IMR-90 (cell line): ENCODE measurements around the gene FBXW8. TPM values are rescaled to one million over a fixed set of nuclear protein-coding genes. Genes with fewer than 3 reads are reported as not detected.

ENCODE experiments used
- ATAC-seq: fragments of 200-7000 bp; cut with Tn5 transposase; 2 replicates; pipeline ENCODE4 v1.9.1; 2020; ENCODE audit warnings: low read depth, mild to moderate bottlenecking, moderate library complexity
- BruUV-seq: library from RNA; stranded (reverse); fragments of 400-500 nt; replicated peaks from 2 replicates; lab custom pipeline; 2021; lab: Mats Ljungman, UMichigan
- CTCF ChIA-PET: fragments of 300-600 bp; formaldehyde crosslinking; extraction: SDS; loops from one replicate; lab custom pipeline; 2021; ENCODE audit warnings: antibody characterized with exemption; lab: Yijun Ruan, JAX
- POLR2A ChIA-PET: fragments of 300-600 bp; sonication (Branson Sonifier 250); formaldehyde crosslinking; loops from one replicate; lab custom pipeline; 2022; ENCODE audit warnings: antibody characterized with exemption; ENCODE audit not compliant: unreplicated experiment; lab: Charles Lee
- DNase-seq: peaks from one replicate; pipeline ENCODE4 v3.0.0; 2013
- H2AFZ ChIP-seq: replicated peaks from 2 replicates; pipeline ENCODE3; 2013; ENCODE audit warnings: low read length, mild to moderate bottlenecking; ENCODE audit not compliant: poor library complexity
- H2AK5ac ChIP-seq: 2 replicates; pipeline ENCODE4 v1.6.1; 2013; ENCODE audit warnings: low read depth, low read length, inconsistent platforms
- H2AK9ac ChIP-seq: replicated peaks from 2 replicates; pipeline ENCODE3; 2013; ENCODE audit warnings: mild to moderate bottlenecking, low read depth, low read length, moderate library complexity; ENCODE audit not compliant: poor library complexity
- H2BK120ac ChIP-seq: 2 replicates; pipeline ENCODE4 v1.6.1; 2013; ENCODE audit warnings: low read depth, low read length, inconsistent platforms
- H2BK15ac ChIP-seq: 3 replicates; pipeline ENCODE4 v1.6.1; 2013; ENCODE audit warnings: low read depth, low read length, inconsistent platforms
- H2BK20ac ChIP-seq: 2 replicates; pipeline ENCODE4 v1.6.1; 2013; ENCODE audit warnings: low read depth, mild to moderate bottlenecking, inconsistent platforms, low read length, moderate library complexity
- H2BK5ac ChIP-seq: 2 replicates; pipeline ENCODE4 v1.6.1; 2013; ENCODE audit warnings: mild to moderate bottlenecking, low read depth, low read length, inconsistent platforms; ENCODE audit not compliant: poor library complexity, severe bottlenecking
- H3K14ac ChIP-seq: replicated peaks from 2 replicates; pipeline ENCODE4 v1.6.1; 2013; ENCODE audit warnings: low read depth, low read length, inconsistent platforms
- H3K18ac ChIP-seq: 2 replicates; pipeline ENCODE4 v1.6.1; 2013; ENCODE audit warnings: low read depth, low read length, control low read depth
- H3K23ac ChIP-seq: 2 replicates; pipeline ENCODE4 v1.6.1; 2013; ENCODE audit warnings: low read depth, low read length, inconsistent platforms
- H3K27ac ChIP-seq: 2 replicates; pipeline ENCODE4 v1.5.1; 2013; ENCODE audit warnings: mild to moderate bottlenecking, control low read depth, low read length; ENCODE audit not compliant: insufficient read depth
- H3K27me3 ChIP-seq: 2 replicates; pipeline ENCODE4 v1.6.1; 2013; ENCODE audit warnings: low read length; ENCODE audit not compliant: control insufficient read depth, insufficient read depth
- H3K36me3 ChIP-seq: 2 replicates; pipeline ENCODE4 v1.6.1; 2013; ENCODE audit warnings: low read length, mixed read lengths; ENCODE audit not compliant: control insufficient read depth, insufficient read depth
- H3K4ac ChIP-seq: 2 replicates; pipeline ENCODE4 v1.6.1; 2013; ENCODE audit warnings: low read depth, low read length, inconsistent platforms
- H3K4me1 ChIP-seq: 2 replicates; pipeline ENCODE4 v1.6.1; 2013; ENCODE audit warnings: low read length, mixed read lengths; ENCODE audit not compliant: control insufficient read depth, insufficient read depth
- H3K4me2 ChIP-seq: 2 replicates; pipeline ENCODE4 v1.6.1; 2013; ENCODE audit warnings: low read depth, mild to moderate bottlenecking, control low read depth, low read length, moderate library complexity
- H3K4me3 ChIP-seq: 2 replicates; pipeline ENCODE4 v1.5.1; 2013; ENCODE audit warnings: low read depth, mild to moderate bottlenecking, control low read depth, low read length, moderate library complexity; ENCODE audit not compliant: insufficient read depth
- H3K56ac ChIP-seq: 2 replicates; pipeline ENCODE4 v1.6.1; 2013; ENCODE audit warnings: low read length, inconsistent platforms; ENCODE audit not compliant: insufficient read depth; ENCODE audit errors: extremely low read depth
- H3K79me1 ChIP-seq, 2 experiments: 2 replicates each; pipeline ENCODE4 v1.6.1; 2013; ENCODE audit warnings: low read length in 2 of 2, inconsistent platforms in 1 of 2, low read depth in 1 of 2
- H3K9ac ChIP-seq: 2 replicates; pipeline ENCODE4 v1.6.1; 2013; ENCODE audit warnings: low read depth, low read length, control low read depth
- H3K9me1 ChIP-seq: 2 replicates; pipeline ENCODE4 v1.6.1; 2013; ENCODE audit warnings: low read length, inconsistent platforms; ENCODE audit not compliant: insufficient read depth
- H3K9me3 ChIP-seq: 2 replicates; pipeline ENCODE4 v1.6.1; 2013; ENCODE audit warnings: low read length; ENCODE audit not compliant: control insufficient read depth, insufficient read depth
- H4K20me1 ChIP-seq: 2 replicates; pipeline ENCODE4 v1.6.1; 2013; ENCODE audit warnings: low read length, inconsistent platforms; ENCODE audit not compliant: insufficient read depth
- H4K5ac ChIP-seq: 2 replicates; pipeline ENCODE4 v1.6.1; 2013; ENCODE audit warnings: mild to moderate bottlenecking, low read depth, low read length, control low read depth
- H4K8ac ChIP-seq, 2 experiments: 2 replicates each; pipeline ENCODE4 v1.6.1; 2013; ENCODE audit warnings: low read depth in 2 of 2, low read length in 2 of 2, control low read depth in 1 of 2, inconsistent platforms in 1 of 2
- H4K91ac ChIP-seq: 2 replicates; pipeline ENCODE4 v1.6.1; 2013; ENCODE audit warnings: low read depth, low read length, inconsistent platforms; ENCODE audit not compliant: insufficient read depth
- BHLHE40 ChIP-seq: fragments of 150-350 bp; IDR thresholded peaks from 2 replicates; pipeline ENCODE4 v1.6.1; 2016; ENCODE audit warnings: mild to moderate bottlenecking, low read depth, low read length
- CEBPB ChIP-seq: IDR thresholded peaks from 2 replicates; pipeline ENCODE4 v1.6.1; 2012; ENCODE audit warnings: low read depth, low read length, improper control_type of control experiment
- CHD1 ChIP-seq: IDR thresholded peaks from 2 replicates; pipeline ENCODE4 v1.6.1; 2012; ENCODE audit warnings: low read depth, low read length, improper control_type of control experiment
- CTCF ChIP-seq: conservative IDR thresholded peaks from 2 replicates; pipeline ENCODE4 v1.5.1; 2012; ENCODE audit warnings: mild to moderate bottlenecking, low read depth, low read length, improper control_type of control experiment
- FOS ChIP-seq: fragments of 150-350 bp; IDR thresholded peaks from 2 replicates; pipeline ENCODE4 v1.6.1; 2016; ENCODE audit warnings: low read depth, low read length
- MAFK ChIP-seq: IDR thresholded peaks from 2 replicates; pipeline ENCODE4 v1.6.1; 2012; ENCODE audit warnings: low read depth, low read length, improper control_type of control experiment
- MAZ ChIP-seq: IDR thresholded peaks from 2 replicates; pipeline ENCODE4 v1.6.1; 2012; ENCODE audit warnings: low read depth, mild to moderate bottlenecking, low read length, improper control_type of control experiment, moderate library complexity, borderline replicate concordance
- MXI1 ChIP-seq: IDR thresholded peaks from 2 replicates; pipeline ENCODE4 v1.6.1; 2012; ENCODE audit warnings: low read depth, mild to moderate bottlenecking, low read length, moderate library complexity, borderline replicate concordance
- NFE2L2 ChIP-seq: fragments of 150-350 bp; IDR thresholded peaks from 2 replicates; pipeline ENCODE4 v1.6.1; 2016; ENCODE audit warnings: low read depth, mild to moderate bottlenecking, low read length
- POLR2A ChIP-seq: IDR thresholded peaks from 2 replicates; pipeline ENCODE4 v1.6.1; 2012; ENCODE audit warnings: mild to moderate bottlenecking, low read depth, low read length
- RAD21 ChIP-seq: IDR thresholded peaks from 2 replicates; pipeline ENCODE4 v1.6.1; 2012; ENCODE audit warnings: low read length, improper control_type of control experiment
- RCOR1 ChIP-seq: IDR thresholded peaks from 2 replicates; pipeline ENCODE4 v1.6.1; 2012; ENCODE audit warnings: mild to moderate bottlenecking, low read length, improper control_type of control experiment; ENCODE audit not compliant: insufficient replicate concordance
- RFX5 ChIP-seq: IDR thresholded peaks from 2 replicates; pipeline ENCODE4 v1.8.0; 2012; ENCODE audit warnings: low read depth, mild to moderate bottlenecking, low read length, moderate library complexity
- SMC3 ChIP-seq: fragments of 150-350 bp; IDR thresholded peaks from 2 replicates; pipeline ENCODE4 v1.6.1; 2016; ENCODE audit warnings: low read depth, mild to moderate bottlenecking, antibody characterized with exemption, low read length, moderate library complexity
- WGBS, 2 experiments: methylation state at CpG; one replicate each; pipeline versions ENCODE4 v1.1.5 to v1.1.7; 2013; ENCODE audit warnings: missing lambda C conversion rate in 2 of 2; ENCODE audit not compliant: insufficient read length in 1 of 2; ENCODE audit errors: extremely low coverage in 2 of 2; 5-methylcytosine and 5-hydroxymethylcytosine counted together
- dilution Hi-C: fragments of 300-500 bp; cut with HindIII; formaldehyde crosslinking; loops from one replicate; pipeline ENCODE4 v1.14.3; 2018; ENCODE audit warnings: low sequenced_read_pairs; ENCODE audit not compliant: unreplicated experiment
- in situ Hi-C: fragments of 300-500 bp; cut with MboI; formaldehyde crosslinking; loops from 3 replicates; pipeline ENCODE4 v1.14.3; 2019; ENCODE audit warnings: low sequenced_read_pairs, inconsistent platforms, mixed read lengths
- intact Hi-C: fragments of 100-400 bp; cut with micrococcal nuclease; formaldehyde crosslinking; loops from 2 replicates; pipeline ENCODE4 v1.10.0; 2022
- polyA plus RNA-seq, 3 experiments: library from polyadenylated mRNA; depleted of rRNA; stranded (reverse); fragments of >200 nt; gene quantifications; 2 replicates each; pipeline ENCODE4 v1.2.3, GENCODE V29; 2012; ENCODE audit warnings: low replicate concordance in 1 of 3
- total RNA-seq: library from RNA; depleted of rRNA; stranded (reverse); fragments of >200 nt; gene quantifications from 2 replicates; pipeline ENCODE4 v1.2.3, GENCODE V29; 2012
- TF ChIP-seq, protein P1 (sequence below): fragments of 150-350 bp; IDR thresholded peaks from 2 replicates; pipeline ENCODE4 v1.6.1; 2017; ENCODE audit warnings: mild to moderate bottlenecking, antibody characterized with exemption, low read length, low read depth
- TF ChIP-seq, protein P2 (sequence below): fragments of 150-350 bp; IDR thresholded peaks from 2 replicates; pipeline ENCODE4 v1.6.1; 2016; ENCODE audit warnings: low read depth, mild to moderate bottlenecking, low read length, moderate library complexity, borderline replicate concordance

Gene FBXW8
- total and polyA plus RNA-seq, 2 of the 4 experiments (the other 2 are of a cell fraction), result 20.3 to 25.8 TPM

DNA sequence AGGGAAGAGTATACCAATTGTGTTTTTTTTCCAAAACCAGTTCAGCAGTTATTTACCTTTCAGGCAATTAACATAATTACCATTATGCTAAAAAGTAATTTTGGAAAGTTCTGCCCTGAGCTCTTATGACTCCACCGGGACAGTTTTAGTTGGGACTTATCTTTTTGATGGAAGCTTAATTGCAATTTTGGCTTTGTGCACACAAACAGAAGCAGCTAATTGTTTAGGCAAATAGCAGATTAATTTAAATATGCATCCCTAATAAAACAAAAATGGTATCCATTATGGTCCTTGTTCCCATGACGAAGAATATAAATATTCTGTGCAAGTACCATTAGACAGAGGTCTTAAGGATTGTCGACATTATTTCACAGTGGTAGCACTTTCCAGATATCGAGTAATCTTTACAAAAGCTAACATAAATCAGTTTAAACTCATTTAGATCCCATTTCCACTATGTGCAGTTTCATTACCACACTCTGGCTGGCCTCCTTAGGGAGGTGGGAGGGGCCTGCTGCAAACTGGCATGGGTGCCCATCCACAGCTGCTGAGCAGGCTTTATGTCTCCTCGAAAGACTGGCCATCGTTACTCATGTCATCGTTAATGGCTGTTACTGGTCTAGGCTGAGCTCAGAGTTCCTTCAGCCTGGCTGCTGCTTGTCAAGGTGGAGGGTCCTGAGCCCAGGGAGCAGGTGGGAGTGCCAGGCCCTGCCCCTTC lies 68.2 kb downstream of the FBXW8 start:
- Histone ChIP-seq H4K5ac (no peak overlapping the region), H3K36me3 (peaks cover 6% of the 10 kb centered on the region), H2BK20ac (no peak overlapping the region), H2BK15ac (no peak overlapping the region), H3K23ac (no peak overlapping the region), H3K18ac (no peak overlapping the region), H3K4me1 (peaks cover 8% of the 10 kb centered on the region), H2BK5ac (no peak overlapping the region), H3K14ac (no peak overlapping the region), H2BK120ac (no peak overlapping the region), H3K4me2 (no peak overlapping the region), H4K8ac (no peak overlapping the region), H3K56ac (no peak overlapping the region), H4K20me1 (peaks cover 4% of the 10 kb centered on the region; the same call in 1 of the 2 replicates), H2AFZ (peak overlapping the region; percentile 27), H3K9me1 (peaks cover 12% of the 10 kb centered on the region), H4K91ac (no peak overlapping the region), H2AK9ac (no peak overlapping the region), H3K4ac (no peak overlapping the region), H3K27me3 (no peaks in the 10 kb centered on the region), H3K79me1 (peaks cover 3 to 15% of the 10 kb centered on the region in 2 experiments; a peak in 2 of 4 replicates), H3K27ac (no peak overlapping the region), H3K9ac (no peak overlapping the region), H3K4me3 (no peak overlapping the region), H3K9me3 (no peaks in the 10 kb centered on the region), H2AK5ac (no peak overlapping the region; the same call in 1 of the 2 replicates)
- TF ChIP-seq MAZ (no peak), POLR2A (no peak), CEBPB (no peak), RFX5 (no peak), RAD21 (no peak), FOS (no peak), RCOR1 (no peak), SMC3 (no peak), NFE2L2 (no peak), CHD1 (no peak), MAFK (no peak), MXI1 (no peak), BHLHE40 (no peak), CTCF (no peak)
- TF ChIP-seq, protein P1, sequence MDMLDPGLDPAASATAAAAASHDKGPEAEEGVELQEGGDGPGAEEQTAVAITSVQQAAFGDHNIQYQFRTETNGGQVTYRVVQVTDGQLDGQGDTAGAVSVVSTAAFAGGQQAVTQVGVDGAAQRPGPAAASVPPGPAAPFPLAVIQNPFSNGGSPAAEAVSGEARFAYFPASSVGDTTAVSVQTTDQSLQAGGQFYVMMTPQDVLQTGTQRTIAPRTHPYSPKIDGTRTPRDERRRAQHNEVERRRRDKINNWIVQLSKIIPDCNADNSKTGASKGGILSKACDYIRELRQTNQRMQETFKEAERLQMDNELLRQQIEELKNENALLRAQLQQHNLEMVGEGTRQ, result no peak
- TF ChIP-seq, protein P2, sequence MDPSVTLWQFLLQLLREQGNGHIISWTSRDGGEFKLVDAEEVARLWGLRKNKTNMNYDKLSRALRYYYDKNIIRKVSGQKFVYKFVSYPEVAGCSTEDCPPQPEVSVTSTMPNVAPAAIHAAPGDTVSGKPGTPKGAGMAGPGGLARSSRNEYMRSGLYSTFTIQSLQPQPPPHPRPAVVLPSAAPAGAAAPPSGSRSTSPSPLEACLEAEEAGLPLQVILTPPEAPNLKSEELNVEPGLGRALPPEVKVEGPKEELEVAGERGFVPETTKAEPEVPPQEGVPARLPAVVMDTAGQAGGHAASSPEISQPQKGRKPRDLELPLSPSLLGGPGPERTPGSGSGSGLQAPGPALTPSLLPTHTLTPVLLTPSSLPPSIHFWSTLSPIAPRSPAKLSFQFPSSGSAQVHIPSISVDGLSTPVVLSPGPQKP, result no peak
- DNase-seq, result no peak
- dilution Hi-C loops, result no loop called here
- WGBS, 2 experiments, result no CpG with 5 or more reads among the region's 7 CpGs
- in situ Hi-C loops, result no loop called here
- POLR2A ChIA-PET, result no interaction called here
- intact Hi-C loops, result no loop called here
- CTCF ChIA-PET, result no interaction called here
- BruUV-seq, result no TSS peak
- no peak for ATAC-seq
